ENCODE measurements around the gene PAX6. TPM values are rescaled to one million over a fixed set of nuclear protein-coding genes. Genes with fewer than 3 reads are reported as not detected.

The PAX6 gene
- total RNA-seq, 1 donor, result 0.63 TPM

DNA sequence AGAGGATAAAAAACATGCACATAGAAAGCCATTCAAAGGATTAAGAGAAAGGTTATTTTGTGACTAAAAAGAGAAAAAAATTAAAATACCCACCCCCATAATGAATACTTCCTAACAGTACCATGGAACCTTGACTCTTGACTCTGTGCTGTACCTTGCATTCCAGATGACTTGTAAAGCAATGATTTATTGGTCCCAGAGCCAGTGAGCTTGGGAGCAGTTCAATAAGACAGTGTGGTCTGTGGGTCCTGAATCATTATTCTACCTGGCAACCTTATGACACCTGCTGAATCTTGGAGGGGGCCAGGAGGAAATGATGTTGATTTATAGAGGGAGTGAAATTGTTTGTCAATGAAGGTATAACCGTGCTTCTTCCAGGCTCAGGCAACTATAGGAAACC lies 34.2 kb upstream of the PAX6 start:
- no peak overlapping the region for H3K4me3 ChIP-seq (ENCODE audit: low read depth, low read length)
- DNase-seq (ENCODE audit: low read depth), result no peak
- TF ChIP-seq, protein P1, sequence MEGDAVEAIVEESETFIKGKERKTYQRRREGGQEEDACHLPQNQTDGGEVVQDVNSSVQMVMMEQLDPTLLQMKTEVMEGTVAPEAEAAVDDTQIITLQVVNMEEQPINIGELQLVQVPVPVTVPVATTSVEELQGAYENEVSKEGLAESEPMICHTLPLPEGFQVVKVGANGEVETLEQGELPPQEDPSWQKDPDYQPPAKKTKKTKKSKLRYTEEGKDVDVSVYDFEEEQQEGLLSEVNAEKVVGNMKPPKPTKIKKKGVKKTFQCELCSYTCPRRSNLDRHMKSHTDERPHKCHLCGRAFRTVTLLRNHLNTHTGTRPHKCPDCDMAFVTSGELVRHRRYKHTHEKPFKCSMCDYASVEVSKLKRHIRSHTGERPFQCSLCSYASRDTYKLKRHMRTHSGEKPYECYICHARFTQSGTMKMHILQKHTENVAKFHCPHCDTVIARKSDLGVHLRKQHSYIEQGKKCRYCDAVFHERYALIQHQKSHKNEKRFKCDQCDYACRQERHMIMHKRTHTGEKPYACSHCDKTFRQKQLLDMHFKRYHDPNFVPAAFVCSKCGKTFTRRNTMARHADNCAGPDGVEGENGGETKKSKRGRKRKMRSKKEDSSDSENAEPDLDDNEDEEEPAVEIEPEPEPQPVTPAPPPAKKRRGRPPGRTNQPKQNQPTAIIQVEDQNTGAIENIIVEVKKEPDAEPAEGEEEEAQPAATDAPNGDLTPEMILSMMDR (IDR thresholded peaks at IDR 0.05; ENCODE audit: insufficient read depth, low read length), result no peak

- TF ChIP-seq, protein P1 (IDR thresholded peaks at IDR 0.05; ENCODE audit: insufficient read depth, low read length), result no peak
- no peak overlapping the region for H3K4me3 ChIP-seq (ENCODE audit: low read depth, low read length)
- DNase-seq (ENCODE audit: low read depth), result no peak
These were observed 33.2 kb upstream of the PAX6 start for GRCh38 chr11:31844351-31844750.

DNA sequence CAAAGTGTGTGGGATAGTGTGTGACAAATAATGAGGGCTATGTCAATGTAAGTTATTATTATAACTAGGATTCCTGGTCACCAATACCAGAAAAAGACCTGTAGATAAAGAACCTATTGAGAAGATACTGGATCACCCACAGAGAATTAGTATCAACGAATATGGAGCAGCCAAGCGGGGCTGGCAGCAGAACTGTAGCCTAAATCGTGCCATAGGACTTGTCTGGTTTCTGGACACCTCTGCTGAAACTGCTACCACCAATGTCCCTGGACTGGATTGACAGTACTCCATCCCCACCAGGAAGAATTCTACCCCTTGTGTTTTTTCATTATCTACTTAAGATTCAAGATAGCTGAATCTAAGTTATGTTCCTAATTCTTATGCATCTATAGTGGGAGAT lies 30.3 kb upstream of the PAX6 start:
- DNase-seq (ENCODE audit: low read depth), result no peak
- TF ChIP-seq, protein P1 (IDR thresholded peaks at IDR 0.05; ENCODE audit: insufficient read depth, low read length), result no peak
- H3K4me3 ChIP-seq (ENCODE audit: low read depth, low read length), result no peak overlapping the region

- TF ChIP-seq, protein P1 (IDR thresholded peaks at IDR 0.05; ENCODE audit: insufficient read depth, low read length), result no peak
- no peak for DNase-seq (ENCODE audit: low read depth)
- no peak overlapping the region for H3K4me3 ChIP-seq (ENCODE audit: low read depth, low read length)
These were observed 23.1 kb upstream of the PAX6 start for GRCh38 chr11:31834237-31834636.

DNA sequence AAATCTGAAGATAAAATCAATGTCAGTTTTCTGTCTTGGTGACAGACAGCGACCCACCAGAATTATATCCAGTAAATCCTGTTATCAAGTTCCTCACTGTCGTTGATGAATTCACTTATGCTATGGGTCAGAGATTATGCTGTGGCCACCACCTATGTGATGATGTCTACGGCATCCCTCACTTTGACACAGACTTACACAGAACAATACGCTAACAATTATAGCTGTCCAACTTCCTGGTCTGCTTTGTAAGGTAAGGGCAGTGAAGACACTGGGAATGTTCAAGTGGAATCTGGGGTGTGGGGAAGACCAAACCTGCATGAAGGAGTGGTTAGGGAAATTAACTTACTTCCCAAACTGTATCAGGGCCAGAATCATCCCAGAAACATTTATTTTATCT lies 19.3 kb upstream of the PAX6 start:
- DNase-seq (ENCODE audit: low read depth), result no peak
- H3K4me3 ChIP-seq (ENCODE audit: low read depth, low read length), result no peak overlapping the region
- TF ChIP-seq, protein P1 (IDR thresholded peaks at IDR 0.05; ENCODE audit: insufficient read depth, low read length), result no peak

DNA sequence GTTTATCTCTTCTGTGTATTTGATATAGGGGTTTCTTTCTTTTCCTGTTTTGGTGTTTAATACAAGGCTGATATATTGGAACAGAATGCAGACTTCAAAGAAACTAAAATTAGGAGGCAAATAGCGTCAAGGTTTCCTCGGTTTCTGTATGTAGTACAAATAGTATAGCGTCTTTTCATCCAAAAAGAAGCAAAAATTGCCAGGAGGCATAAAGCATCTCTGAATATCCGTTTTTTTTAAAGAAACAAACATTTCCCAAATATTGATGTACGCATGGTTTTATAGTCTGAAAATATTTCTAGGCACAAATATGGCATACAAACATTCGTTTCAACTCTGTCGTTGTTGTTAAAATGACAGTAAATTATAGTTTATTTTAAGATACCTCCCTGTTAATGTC lies 17.1 kb upstream of the PAX6 start:
- H3K4me3 ChIP-seq (ENCODE audit: low read depth, low read length), result no peak overlapping the region
- TF ChIP-seq, protein P1 (IDR thresholded peaks at IDR 0.05; ENCODE audit: insufficient read depth, low read length), result no peak
- no peak for DNase-seq (ENCODE audit: low read depth)

DNA sequence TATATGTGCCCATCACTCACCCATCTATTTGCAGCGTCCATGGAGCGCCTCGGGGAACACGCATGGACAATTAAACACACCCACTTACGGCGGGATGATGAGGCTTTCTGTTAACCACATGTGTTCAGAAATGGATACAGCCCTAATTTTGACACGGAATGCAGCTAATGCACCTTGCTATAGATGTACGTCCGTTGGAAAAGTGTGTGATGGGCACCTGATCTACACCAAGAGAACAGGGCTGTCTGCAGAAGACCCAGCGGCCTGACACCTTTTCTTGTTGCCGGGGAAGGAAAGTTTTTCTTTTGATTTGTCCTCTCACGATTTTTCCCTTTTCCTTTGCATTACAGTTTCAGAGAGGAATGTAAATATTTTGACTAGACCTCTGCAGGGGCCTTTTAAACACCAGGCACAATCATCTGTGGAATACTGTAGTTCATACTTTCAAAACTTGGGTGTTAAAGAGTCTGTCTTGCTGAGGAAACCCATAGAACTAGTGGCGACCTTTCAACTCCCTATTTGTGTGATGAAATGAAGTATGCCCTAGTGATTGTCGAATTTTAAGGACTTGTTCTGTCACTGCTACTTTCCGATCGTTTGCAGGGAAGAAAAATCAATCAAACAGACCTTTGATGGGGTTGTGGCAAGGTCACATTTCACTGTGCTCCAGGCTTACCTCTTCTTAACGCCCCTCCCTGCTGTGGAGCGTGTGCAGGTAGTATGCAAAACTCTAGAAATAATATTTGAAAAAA lies 16.5 kb upstream of the PAX6 start:
- TF ChIP-seq, protein P1 (IDR thresholded peaks at IDR 0.05; ENCODE audit: insufficient read depth, low read length), result no peak
- no peak for DNase-seq (ENCODE audit: low read depth)
- H3K4me3 ChIP-seq (ENCODE audit: low read depth, low read length), result no peak overlapping the region

Data from fibroblast of the aortic adventitia (primary cell).